WTC11 (cell line): ENCODE measurements around the gene CDH3. TPM values are rescaled to one million over a fixed set of nuclear protein-coding genes. Genes with fewer than 3 reads are reported as not detected.

Source experiments
- ATAC-seq: fragments of 200-7000 bp; cut with Tn5 transposase; 2 replicates; pipeline ENCODE4 v1.10.0; 2021; ENCODE audit warnings: mild to moderate bottlenecking, moderate library complexity
- CTCF ChIA-PET: fragments of 300-600 bp; sonication (Branson Sonifier 250); formaldehyde crosslinking; loops from one replicate; lab custom pipeline; 2021; ENCODE audit warnings: antibody characterized with exemption; lab: Charles Lee
- POLR2A ChIA-PET: fragments of 350-600 bp; sonication (Branson Sonifier 250); formaldehyde crosslinking; loops from one replicate; lab custom pipeline; 2021; ENCODE audit warnings: antibody characterized with exemption; lab: Charles Lee
- DNase-seq: peaks from one replicate; pipeline ENCODE4 v3.0.0; 2021; ENCODE audit warnings: low spot score
- H3K27ac Mint-ChIP-seq: 2 replicates; pipeline ENCODE4 v1.8.0; 2021; ENCODE audit warnings: mixed read lengths
- H3K27me3 Mint-ChIP-seq: 2 replicates; pipeline ENCODE4 v1.8.0; 2021; ENCODE audit warnings: low read depth, mild to moderate bottlenecking, moderate library complexity, mixed read lengths
- H3K36me3 Mint-ChIP-seq: 2 replicates; pipeline ENCODE4 v1.8.0; 2021; ENCODE audit warnings: mixed read lengths
- H3K4me1 Mint-ChIP-seq: 2 replicates; pipeline ENCODE4 v1.8.0; 2022; ENCODE audit warnings: mixed read lengths
- H3K4me3 Mint-ChIP-seq: 2 replicates; pipeline ENCODE4 v1.8.0; 2021; ENCODE audit warnings: mild to moderate bottlenecking, moderate library complexity, mixed read lengths
- H3K9me3 Mint-ChIP-seq: 2 replicates; pipeline ENCODE4 v1.8.0; 2021; ENCODE audit warnings: mixed read lengths
- CREB1 ChIP-seq: sonication (generic); formaldehyde crosslinking; IDR thresholded peaks from 2 replicates; pipeline ENCODE4 v1.8.0; 2023; ENCODE audit warnings: mild to moderate bottlenecking, missing genetic modification reagents
- EMX1 ChIP-seq: fragments of 250-450 bp; sonication (Bioruptor Pico); IDR thresholded peaks from 2 replicates; pipeline ENCODE4 v1.8.0; 2021; ENCODE audit warnings: mild to moderate bottlenecking
- FOXJ3 ChIP-seq: sonication (generic); formaldehyde crosslinking; IDR thresholded peaks from 2 replicates; pipeline ENCODE4 v1.9.0; 2021; ENCODE audit warnings: missing genetic modification reagents, mild to moderate bottlenecking, borderline replicate concordance
- GRHL2 ChIP-seq: fragments of 250-450 bp; sonication (Bioruptor Pico); IDR thresholded peaks from 2 replicates; pipeline ENCODE4 v1.8.0; 2022; ENCODE audit warnings: mild to moderate bottlenecking, moderate library complexity; ENCODE audit not compliant: insufficient replicate concordance, severe bottlenecking
- GTF2I ChIP-seq: fragments of 250-450 bp; sonication (Bioruptor Pico); conservative IDR thresholded peaks from 2 replicates; pipeline ENCODE4 v1.4.0; 2021; ENCODE audit warnings: mild to moderate bottlenecking
- IRF2 ChIP-seq: sonication (generic); formaldehyde crosslinking; IDR thresholded peaks from 2 replicates; pipeline ENCODE4 v1.8.0; 2022; ENCODE audit warnings: low read depth, missing genetic modification reagents, borderline replicate concordance
- NFYB ChIP-seq: sonication (generic); formaldehyde crosslinking; conservative IDR thresholded peaks from 2 replicates; pipeline ENCODE4 v1.8.0; 2022; ENCODE audit warnings: low read depth, missing genetic modification reagents
- NR1H2 ChIP-seq: sonication (generic); formaldehyde crosslinking; IDR thresholded peaks from 2 replicates; pipeline ENCODE4 v1.9.0; 2021; ENCODE audit warnings: mild to moderate bottlenecking, moderate library complexity, missing genetic modification reagents
- PRRX2 ChIP-seq: fragments of 250-450 bp; sonication (Bioruptor Pico); IDR thresholded peaks from 2 replicates; pipeline ENCODE4 v1.8.0; 2021; ENCODE audit warnings: mild to moderate bottlenecking
- RELA ChIP-seq: sonication (generic); formaldehyde crosslinking; IDR thresholded peaks from 2 replicates; pipeline ENCODE4 v1.8.1; 2022; ENCODE audit warnings: missing genetic modification reagents, mild to moderate bottlenecking, borderline replicate concordance
- TEAD4 ChIP-seq: sonication (generic); formaldehyde crosslinking; IDR thresholded peaks from 2 replicates; pipeline ENCODE4 v1.8.0; 2022; ENCODE audit warnings: mild to moderate bottlenecking, missing genetic modification reagents
- ZNF121 ChIP-seq: sonication (generic); formaldehyde crosslinking; IDR thresholded peaks from 2 replicates; pipeline ENCODE4 v1.8.0; 2023; ENCODE audit warnings: missing genetic modification reagents
- ZNF219 ChIP-seq: sonication (generic); formaldehyde crosslinking; IDR thresholded peaks from 2 replicates; pipeline ENCODE4 v1.8.0; 2023; ENCODE audit warnings: missing genetic modification reagents, mild to moderate bottlenecking, borderline replicate concordance
- ZNF263 ChIP-seq: sonication (generic); formaldehyde crosslinking; IDR thresholded peaks from 2 replicates; pipeline ENCODE4 v1.8.1; 2022; ENCODE audit warnings: low read depth, mild to moderate bottlenecking, moderate library complexity, missing genetic modification reagents
- ZNF396 ChIP-seq: fragments of 250-450 bp; sonication (Bioruptor Pico); IDR thresholded peaks from 2 replicates; pipeline ENCODE4 v1.8.0; 2021; ENCODE audit warnings: mild to moderate bottlenecking, moderate library complexity, borderline replicate concordance
- total RNA-seq: library from RNA; stranded (reverse); gene quantifications from 3 replicates; pipeline ENCODE4 v1.2.3, GENCODE V29; 2021
- TF ChIP-seq, protein P1 (sequence below): fragments of 250-450 bp; sonication (Bioruptor Pico); IDR thresholded peaks from 2 replicates; pipeline ENCODE4 v1.9.0; 2021; ENCODE audit warnings: mild to moderate bottlenecking
- TF ChIP-seq, protein P2 (sequence below): sonication (generic); formaldehyde crosslinking; IDR thresholded peaks from 2 replicates; pipeline ENCODE4 v1.8.1; 2023; ENCODE audit warnings: mild to moderate bottlenecking, missing genetic modification reagents, borderline replicate concordance
- TF ChIP-seq, protein P3 (sequence below): sonication (generic); formaldehyde crosslinking; conservative IDR thresholded peaks from 2 replicates; pipeline ENCODE4 v1.8.1; 2022; ENCODE audit warnings: mild to moderate bottlenecking, missing genetic modification reagents
- TF ChIP-seq, protein P4 (sequence below): fragments of 250-450 bp; sonication (Bioruptor Pico); IDR thresholded peaks from 2 replicates; pipeline ENCODE4 v2.1.2; 2022; ENCODE audit warnings: mild to moderate bottlenecking, moderate library complexity
- TF ChIP-seq, protein P5 (sequence below): fragments of 250-450 bp; sonication (Bioruptor Pico); conservative IDR thresholded peaks from 2 replicates; pipeline ENCODE4 v1.9.0; 2021; ENCODE audit warnings: mild to moderate bottlenecking

The CDH3 gene
- total RNA-seq, 1 experiment from 2014 or later, result 128 TPM

DNA sequence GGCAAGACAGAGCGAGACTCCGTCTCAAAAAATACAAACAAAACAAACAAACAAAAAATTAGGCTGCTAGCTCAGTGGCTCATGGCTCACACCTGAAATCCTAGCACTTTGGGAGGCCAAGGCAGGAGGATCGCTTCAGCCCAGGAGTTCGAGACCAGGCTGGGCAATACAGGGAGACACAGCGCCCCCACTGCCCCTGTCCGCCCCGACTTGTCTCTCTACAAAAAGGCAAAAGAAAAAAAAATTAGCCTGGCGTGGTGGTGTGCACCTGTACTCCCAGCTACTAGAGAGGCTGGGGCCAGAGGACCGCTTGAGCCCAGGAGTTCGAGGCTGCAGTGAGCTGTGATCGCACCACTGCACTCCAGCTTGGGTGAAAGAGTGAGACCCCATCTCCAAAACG, 91.5 kb downstream of the CDH3 start:
- H3K27ac Mint-ChIP-seq, result peak overlapping the region; percentile 53
- H3K4me3 Mint-ChIP-seq, result peak overlapping the region; percentile 99

DNA sequence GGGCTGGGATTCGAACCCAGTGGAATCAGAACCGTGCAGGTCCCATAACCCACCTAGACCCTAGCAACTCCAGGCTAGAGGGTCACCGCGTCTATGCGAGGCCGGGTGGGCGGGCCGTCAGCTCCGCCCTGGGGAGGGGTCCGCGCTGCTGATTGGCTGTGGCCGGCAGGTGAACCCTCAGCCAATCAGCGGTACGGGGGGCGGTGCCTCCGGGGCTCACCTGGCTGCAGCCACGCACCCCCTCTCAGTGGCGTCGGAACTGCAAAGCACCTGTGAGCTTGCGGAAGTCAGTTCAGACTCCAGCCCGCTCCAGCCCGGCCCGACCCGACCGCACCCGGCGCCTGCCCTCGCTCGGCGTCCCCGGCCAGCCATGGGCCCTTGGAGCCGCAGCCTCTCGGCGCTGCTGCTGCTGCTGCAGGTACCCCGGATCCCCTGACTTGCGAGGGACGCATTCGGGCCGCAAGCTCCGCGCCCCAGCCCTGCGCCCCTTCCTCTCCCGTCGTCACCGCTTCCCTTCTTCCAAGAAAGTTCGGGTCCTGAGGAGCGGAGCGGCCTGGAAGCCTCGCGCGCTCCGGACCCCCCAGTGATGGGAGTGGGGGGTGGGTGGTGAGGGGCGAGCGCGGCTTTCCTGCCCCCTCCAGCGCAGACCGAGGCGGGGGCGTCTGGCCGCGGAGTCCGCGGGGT, 92.1 kb downstream of the CDH3 start, which contains the start of gene CDH1:
Gene CDH1 (plus strand): TSS at position 247 of the 684 bp plus-strand sequence. CDS start 124 bp downstream, at position 371.
- DNase-seq, result peak; percentile 99
- H3K27me3 Mint-ChIP-seq, result no peaks in the 10 kb centered on the region
- ChIA-PET POLR2A (interaction anchor here (0.6 to 2.1 kb wide), 12 partner anchors 10 to 445 kb away, joined by 3 to 13 read pairs (median 4); no protein-coding TSS in a partner anchor), CTCF (interaction anchor here (0.6 to 1.5 kb wide), 12 partner anchors 19 to 227 kb away, joined by 3 to 12 read pairs (median 4); no protein-coding TSS in a partner anchor)
- peaks cover 56% of the 10 kb centered on the region for H3K4me1 Mint-ChIP-seq
- H3K4me3 Mint-ChIP-seq, result peak within 1 kb of the TSS; percentile 99
- peak within 1 kb of the TSS; percentile 100 for H3K27ac Mint-ChIP-seq
- ATAC-seq, result peak; percentile 97
- H3K36me3 Mint-ChIP-seq, result peaks cover 19% of the 10 kb centered on the region
- no peaks in the 10 kb centered on the region for H3K9me3 Mint-ChIP-seq
- TF ChIP-seq IRF2 (CRISPR knock-in tag) (no peak), ZNF396 (CRISPR knock-in tag) (no peak), RELA (CRISPR knock-in tag) (no peak), NFYB (CRISPR knock-in tag) (peak; percentile 95), GRHL2 (CRISPR knock-in tag) (no peak), PRRX2 (no peak), FOXJ3 (no peak), CREB1 (CRISPR knock-in tag) (no peak), EMX1 (CRISPR knock-in tag) (no peak), ZNF121 (CRISPR knock-in tag) (0 out of 2 replicates have a peak, but pooled peaks have one; percentile 5), ZNF219 (CRISPR knock-in tag) (no peak)
- TF ChIP-seq, protein P1, sequence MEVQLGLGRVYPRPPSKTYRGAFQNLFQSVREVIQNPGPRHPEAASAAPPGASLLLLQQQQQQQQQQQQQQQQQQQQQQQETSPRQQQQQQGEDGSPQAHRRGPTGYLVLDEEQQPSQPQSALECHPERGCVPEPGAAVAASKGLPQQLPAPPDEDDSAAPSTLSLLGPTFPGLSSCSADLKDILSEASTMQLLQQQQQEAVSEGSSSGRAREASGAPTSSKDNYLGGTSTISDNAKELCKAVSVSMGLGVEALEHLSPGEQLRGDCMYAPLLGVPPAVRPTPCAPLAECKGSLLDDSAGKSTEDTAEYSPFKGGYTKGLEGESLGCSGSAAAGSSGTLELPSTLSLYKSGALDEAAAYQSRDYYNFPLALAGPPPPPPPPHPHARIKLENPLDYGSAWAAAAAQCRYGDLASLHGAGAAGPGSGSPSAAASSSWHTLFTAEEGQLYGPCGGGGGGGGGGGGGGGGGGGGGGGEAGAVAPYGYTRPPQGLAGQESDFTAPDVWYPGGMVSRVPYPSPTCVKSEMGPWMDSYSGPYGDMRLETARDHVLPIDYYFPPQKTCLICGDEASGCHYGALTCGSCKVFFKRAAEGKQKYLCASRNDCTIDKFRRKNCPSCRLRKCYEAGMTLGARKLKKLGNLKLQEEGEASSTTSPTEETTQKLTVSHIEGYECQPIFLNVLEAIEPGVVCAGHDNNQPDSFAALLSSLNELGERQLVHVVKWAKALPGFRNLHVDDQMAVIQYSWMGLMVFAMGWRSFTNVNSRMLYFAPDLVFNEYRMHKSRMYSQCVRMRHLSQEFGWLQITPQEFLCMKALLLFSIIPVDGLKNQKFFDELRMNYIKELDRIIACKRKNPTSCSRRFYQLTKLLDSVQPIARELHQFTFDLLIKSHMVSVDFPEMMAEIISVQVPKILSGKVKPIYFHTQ (CRISPR knock-in tag), result no peak
- TF ChIP-seq, protein P2, sequence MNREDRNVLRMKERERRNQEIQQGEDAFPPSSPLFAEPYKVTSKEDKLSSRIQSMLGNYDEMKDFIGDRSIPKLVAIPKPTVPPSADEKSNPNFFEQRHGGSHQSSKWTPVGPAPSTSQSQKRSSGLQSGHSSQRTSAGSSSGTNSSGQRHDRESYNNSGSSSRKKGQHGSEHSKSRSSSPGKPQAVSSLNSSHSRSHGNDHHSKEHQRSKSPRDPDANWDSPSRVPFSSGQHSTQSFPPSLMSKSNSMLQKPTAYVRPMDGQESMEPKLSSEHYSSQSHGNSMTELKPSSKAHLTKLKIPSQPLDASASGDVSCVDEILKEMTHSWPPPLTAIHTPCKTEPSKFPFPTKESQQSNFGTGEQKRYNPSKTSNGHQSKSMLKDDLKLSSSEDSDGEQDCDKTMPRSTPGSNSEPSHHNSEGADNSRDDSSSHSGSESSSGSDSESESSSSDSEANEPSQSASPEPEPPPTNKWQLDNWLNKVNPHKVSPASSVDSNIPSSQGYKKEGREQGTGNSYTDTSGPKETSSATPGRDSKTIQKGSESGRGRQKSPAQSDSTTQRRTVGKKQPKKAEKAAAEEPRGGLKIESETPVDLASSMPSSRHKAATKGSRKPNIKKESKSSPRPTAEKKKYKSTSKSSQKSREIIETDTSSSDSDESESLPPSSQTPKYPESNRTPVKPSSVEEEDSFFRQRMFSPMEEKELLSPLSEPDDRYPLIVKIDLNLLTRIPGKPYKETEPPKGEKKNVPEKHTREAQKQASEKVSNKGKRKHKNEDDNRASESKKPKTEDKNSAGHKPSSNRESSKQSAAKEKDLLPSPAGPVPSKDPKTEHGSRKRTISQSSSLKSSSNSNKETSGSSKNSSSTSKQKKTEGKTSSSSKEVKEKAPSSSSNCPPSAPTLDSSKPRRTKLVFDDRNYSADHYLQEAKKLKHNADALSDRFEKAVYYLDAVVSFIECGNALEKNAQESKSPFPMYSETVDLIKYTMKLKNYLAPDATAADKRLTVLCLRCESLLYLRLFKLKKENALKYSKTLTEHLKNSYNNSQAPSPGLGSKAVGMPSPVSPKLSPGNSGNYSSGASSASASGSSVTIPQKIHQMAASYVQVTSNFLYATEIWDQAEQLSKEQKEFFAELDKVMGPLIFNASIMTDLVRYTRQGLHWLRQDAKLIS, result peak; percentile 53; the same call in 1 of the 2 replicates
- TF ChIP-seq, protein P3, sequence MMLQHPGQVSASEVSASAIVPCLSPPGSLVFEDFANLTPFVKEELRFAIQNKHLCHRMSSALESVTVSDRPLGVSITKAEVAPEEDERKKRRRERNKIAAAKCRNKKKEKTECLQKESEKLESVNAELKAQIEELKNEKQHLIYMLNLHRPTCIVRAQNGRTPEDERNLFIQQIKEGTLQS (CRISPR knock-in tag), result no peak
- TF ChIP-seq, protein P4, sequence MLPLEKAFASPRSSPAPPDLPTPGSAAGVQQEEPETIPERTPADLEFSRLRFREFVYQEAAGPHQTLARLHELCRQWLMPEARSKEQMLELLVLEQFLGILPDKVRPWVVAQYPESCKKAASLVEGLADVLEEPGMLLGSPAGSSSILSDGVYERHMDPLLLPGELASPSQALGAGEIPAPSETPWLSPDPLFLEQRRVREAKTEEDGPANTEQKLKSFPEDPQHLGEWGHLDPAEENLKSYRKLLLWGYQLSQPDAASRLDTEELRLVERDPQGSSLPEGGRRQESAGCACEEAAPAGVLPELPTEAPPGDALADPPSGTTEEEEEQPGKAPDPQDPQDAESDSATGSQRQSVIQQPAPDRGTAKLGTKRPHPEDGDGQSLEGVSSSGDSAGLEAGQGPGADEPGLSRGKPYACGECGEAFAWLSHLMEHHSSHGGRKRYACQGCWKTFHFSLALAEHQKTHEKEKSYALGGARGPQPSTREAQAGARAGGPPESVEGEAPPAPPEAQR (CRISPR knock-in tag), result no peak

More for the DNA sequence above, 91.5 kb downstream of the CDH3 start:
- Mint-ChIP-seq H3K9me3 (no peaks in the 10 kb centered on the region), H3K4me1 (peaks cover 56% of the 10 kb centered on the region), H3K27me3 (no peaks in the 10 kb centered on the region), H3K36me3 (peaks cover 18% of the 10 kb centered on the region)
- DNase-seq, result no peak
- no peak for TF ChIP-seq NR1H2 (CRISPR knock-in tag)
- TF ChIP-seq ZNF263 (CRISPR knock-in tag), result no peak
- TF ChIP-seq, protein P5, sequence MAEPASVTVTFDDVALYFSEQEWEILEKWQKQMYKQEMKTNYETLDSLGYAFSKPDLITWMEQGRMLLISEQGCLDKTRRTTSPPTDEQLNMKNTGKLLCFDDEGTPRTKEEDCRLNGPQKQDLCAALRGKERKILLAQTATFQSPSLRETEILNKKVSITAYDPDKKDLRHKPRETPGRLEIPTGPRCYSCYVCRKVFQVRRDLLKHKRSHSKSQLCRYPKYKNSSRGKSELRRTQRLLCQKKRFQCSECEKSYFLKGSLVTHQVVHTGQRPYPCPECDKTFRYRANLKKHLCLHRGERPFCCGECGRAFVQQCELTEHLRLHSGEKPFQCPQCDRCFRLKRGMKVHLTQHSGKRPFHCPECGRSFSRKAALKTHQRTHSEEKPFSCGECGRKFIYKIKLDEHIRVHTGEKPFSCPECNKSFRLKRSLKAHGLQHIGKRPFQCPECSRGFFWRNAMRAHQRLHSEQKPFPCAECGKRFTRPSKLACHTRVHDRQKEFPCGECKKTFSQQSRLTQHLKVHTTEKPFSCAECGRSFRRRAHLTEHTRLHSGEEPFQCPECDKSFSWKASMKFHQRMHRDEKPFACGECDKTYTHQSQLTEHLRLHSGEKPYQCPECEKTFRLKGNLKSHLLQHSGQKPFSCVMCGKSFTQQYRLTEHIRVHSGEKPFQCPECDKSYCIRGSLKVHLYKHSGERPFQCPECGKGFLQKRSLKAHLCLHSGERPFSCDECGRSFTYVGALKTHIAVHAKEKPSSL (CRISPR knock-in tag), result no peak
- peak; percentile 78 for TF ChIP-seq ZNF121 (CRISPR knock-in tag)
- TF ChIP-seq TEAD4, result 0 out of 2 replicates have a peak, but pooled peaks have one; percentile 4
- 0 out of 2 replicates have a peak, but pooled peaks have one; percentile 52 for TF ChIP-seq GTF2I
- ChIA-PET POLR2A (interaction anchor here (0.6 to 2.1 kb wide), 12 partner anchors 11 to 445 kb away, joined by 3 to 13 read pairs (median 4); no protein-coding TSS in a partner anchor), CTCF (interaction anchor here (0.6 to 1.5 kb wide), 11 partner anchors 20 to 226 kb away, joined by 3 to 12 read pairs (median 4); no protein-coding TSS in a partner anchor)
- ATAC-seq, result no peak
